ENCODE results near the gene GNB3. TPM values are rescaled to one million over a fixed set of nuclear protein-coding genes. Genes with fewer than 3 reads are reported as not detected.

The GNB3 gene
- total RNA-seq, 1 experiment from 2014 or later: not detected

DNA sequence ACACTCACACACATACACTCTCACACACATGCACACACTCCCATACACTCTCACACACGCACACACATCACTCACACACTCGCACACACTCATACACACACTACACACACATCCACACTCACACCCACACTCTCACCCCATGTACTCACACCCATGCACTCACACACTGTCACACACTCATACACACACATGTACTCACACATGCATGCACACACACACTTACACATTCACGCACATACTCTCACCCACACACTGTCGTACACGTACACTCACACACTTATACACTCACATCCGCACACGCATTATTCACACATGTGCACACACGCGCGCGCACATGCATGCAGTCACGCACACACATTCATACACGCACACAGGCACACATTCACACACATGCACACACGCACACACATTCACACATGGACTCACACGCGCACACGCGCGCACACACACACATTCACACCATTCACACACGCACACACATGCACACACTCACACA, 23.0 kb upstream of the GNB3 start:
- H3K4me1 Mint-ChIP-seq (ENCODE audit: low read depth, unreplicated experiment): no peaks in the 10 kb centered on the region
- peaks cover 92% of the 10 kb centered on the region for H3K27me3 Mint-ChIP-seq (ENCODE audit: unreplicated experiment)
- CTCF ChIA-PET: no interaction called here
- no peaks in the 10 kb centered on the region for H3K9me3 Mint-ChIP-seq (ENCODE audit: low read depth, unreplicated experiment)
- no TSS peak for BruUV-seq (replicated peaks)
- intact Hi-C loops (cut with micrococcal nuclease; ENCODE audit: unreplicated experiment): no loop called here
- no peak for DNase-seq
- no peak overlapping the region for H3K27ac Mint-ChIP-seq (ENCODE audit: unreplicated experiment)
- no peaks in the 10 kb centered on the region for H3K36me3 Mint-ChIP-seq (ENCODE audit: insufficient read depth, unreplicated experiment)
- H3K4me3 Mint-ChIP-seq (ENCODE audit: low read depth, unreplicated experiment): no peak overlapping the region
- TF ChIP-seq, protein P1, sequence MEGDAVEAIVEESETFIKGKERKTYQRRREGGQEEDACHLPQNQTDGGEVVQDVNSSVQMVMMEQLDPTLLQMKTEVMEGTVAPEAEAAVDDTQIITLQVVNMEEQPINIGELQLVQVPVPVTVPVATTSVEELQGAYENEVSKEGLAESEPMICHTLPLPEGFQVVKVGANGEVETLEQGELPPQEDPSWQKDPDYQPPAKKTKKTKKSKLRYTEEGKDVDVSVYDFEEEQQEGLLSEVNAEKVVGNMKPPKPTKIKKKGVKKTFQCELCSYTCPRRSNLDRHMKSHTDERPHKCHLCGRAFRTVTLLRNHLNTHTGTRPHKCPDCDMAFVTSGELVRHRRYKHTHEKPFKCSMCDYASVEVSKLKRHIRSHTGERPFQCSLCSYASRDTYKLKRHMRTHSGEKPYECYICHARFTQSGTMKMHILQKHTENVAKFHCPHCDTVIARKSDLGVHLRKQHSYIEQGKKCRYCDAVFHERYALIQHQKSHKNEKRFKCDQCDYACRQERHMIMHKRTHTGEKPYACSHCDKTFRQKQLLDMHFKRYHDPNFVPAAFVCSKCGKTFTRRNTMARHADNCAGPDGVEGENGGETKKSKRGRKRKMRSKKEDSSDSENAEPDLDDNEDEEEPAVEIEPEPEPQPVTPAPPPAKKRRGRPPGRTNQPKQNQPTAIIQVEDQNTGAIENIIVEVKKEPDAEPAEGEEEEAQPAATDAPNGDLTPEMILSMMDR (IDR thresholded peaks at IDR 0.05; ENCODE audit: unreplicated experiment): no peak

DNA sequence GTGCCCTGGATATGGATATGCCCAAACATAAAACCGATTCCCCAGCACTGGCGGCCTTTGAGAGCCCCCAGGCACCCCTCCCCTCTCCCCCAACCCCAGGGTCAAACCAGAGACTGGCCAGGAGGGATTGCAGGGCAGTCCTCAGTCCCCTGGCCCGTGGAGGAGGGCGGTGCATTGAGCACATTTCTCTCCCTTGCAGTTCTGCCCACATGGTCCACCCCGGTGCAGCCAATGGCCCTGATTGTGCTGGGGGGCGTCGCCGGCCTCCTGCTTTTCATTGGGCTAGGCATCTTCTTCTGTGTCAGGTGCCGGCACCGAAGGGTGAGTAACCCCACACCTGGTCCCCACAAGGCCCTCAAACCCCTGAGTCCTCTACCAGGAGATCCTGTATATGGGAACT, 22.5 kb upstream of the GNB3 start:
- Mint-ChIP-seq H3K9me3 (ENCODE audit: low read depth, unreplicated experiment) (no peaks in the 10 kb centered on the region), H3K4me3 (ENCODE audit: low read depth, unreplicated experiment) (no peak overlapping the region), H3K27me3 (ENCODE audit: unreplicated experiment) (peaks cover 97% of the 10 kb centered on the region), H3K4me1 (ENCODE audit: low read depth, unreplicated experiment) (no peaks in the 10 kb centered on the region), H3K27ac (ENCODE audit: unreplicated experiment) (no peak overlapping the region), H3K36me3 (ENCODE audit: insufficient read depth, unreplicated experiment) (no peaks in the 10 kb centered on the region)
- no peak for DNase-seq
- TF ChIP-seq, protein P1 (IDR thresholded peaks at IDR 0.05; ENCODE audit: unreplicated experiment): no peak
- intact Hi-C loops (cut with micrococcal nuclease; ENCODE audit: unreplicated experiment): no loop called here
- CTCF ChIA-PET: no interaction called here
- BruUV-seq (replicated peaks): no TSS peak

DNA sequence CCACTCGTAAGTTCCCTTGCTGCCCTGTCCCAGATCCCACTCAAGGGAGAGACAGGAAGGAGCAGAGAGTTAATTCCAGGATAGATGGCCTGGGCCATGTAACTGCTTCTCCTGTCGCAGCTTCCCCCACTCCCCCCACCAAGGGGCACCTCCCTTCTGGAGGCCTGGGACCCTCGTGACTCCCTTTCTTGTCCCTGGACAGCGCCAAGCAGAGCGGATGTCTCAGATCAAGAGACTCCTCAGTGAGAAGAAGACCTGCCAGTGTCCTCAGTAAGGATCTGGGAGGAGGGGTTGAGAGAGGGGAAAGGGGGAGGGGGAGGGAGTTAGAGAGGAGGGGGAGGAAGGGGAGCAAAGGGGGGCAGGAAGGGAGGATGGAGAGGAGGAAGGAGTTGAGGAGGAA, 22.1 kb upstream of the GNB3 start:
- BruUV-seq (replicated peaks): no TSS peak
- Mint-ChIP-seq H3K27me3 (ENCODE audit: unreplicated experiment) (peaks cover 98% of the 10 kb centered on the region), H3K36me3 (ENCODE audit: insufficient read depth, unreplicated experiment) (no peaks in the 10 kb centered on the region), H3K4me3 (ENCODE audit: low read depth, unreplicated experiment) (no peak overlapping the region), H3K9me3 (ENCODE audit: low read depth, unreplicated experiment) (no peaks in the 10 kb centered on the region), H3K27ac (ENCODE audit: unreplicated experiment) (no peak overlapping the region), H3K4me1 (ENCODE audit: low read depth, unreplicated experiment) (no peaks in the 10 kb centered on the region)
- TF ChIP-seq, protein P1 (IDR thresholded peaks at IDR 0.05; ENCODE audit: unreplicated experiment): no peak
- DNase-seq: no peak
- CTCF ChIA-PET: no interaction called here
- intact Hi-C loops (cut with micrococcal nuclease; ENCODE audit: unreplicated experiment): no loop called here

DNA sequence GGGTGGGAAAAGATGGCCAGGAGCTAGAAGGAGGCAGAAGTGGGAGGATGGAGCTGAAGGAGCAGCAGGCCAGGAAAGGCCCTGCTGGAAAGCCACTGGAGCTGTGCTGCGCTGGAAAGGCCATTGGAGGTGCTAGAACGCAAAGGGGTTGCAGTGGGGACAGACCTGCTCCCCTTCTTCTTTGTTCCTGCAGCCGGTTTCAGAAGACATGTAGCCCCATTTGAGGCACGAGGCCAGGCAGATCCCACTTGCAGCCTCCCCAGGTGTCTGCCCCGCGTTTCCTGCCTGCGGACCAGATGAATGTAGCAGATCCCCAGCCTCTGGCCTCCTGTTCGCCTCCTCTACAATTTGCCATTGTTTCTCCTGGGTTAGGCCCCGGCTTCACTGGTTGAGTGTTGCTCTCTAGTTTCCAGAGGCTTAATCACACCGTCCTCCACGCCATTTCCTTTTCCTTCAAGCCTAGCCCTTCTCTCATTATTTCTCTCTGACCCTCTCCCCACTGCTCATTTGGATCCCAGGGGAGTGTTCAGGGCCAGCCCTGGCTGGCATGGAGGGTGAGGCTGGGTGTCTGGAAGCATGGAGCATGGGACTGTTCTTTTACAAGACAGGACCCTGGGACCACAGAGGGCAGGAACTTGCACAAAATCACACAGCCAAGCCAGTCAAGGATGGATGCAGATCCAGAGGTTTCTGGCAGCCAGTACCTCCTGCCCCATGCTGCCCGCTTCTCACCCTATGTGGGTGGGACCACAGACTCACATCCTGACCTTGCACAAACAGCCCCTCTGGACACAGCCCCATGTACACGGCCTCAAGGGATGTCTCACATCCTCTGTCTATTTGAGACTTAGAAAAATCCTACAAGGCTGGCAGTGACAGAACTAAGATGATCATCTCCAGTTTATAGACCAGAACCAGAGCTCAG, 21.4 kb upstream of the GNB3 start:
- intact Hi-C loops (cut with micrococcal nuclease; ENCODE audit: unreplicated experiment): loop anchor here (10.0 kb wide), 1 partner anchor 205 kb away; no protein-coding TSS in a partner anchor
- Mint-ChIP-seq H3K4me3 (ENCODE audit: low read depth, unreplicated experiment) (no peak overlapping the region), H3K9me3 (ENCODE audit: low read depth, unreplicated experiment) (no peaks in the 10 kb centered on the region), H3K27ac (ENCODE audit: unreplicated experiment) (no peak overlapping the region), H3K27me3 (ENCODE audit: unreplicated experiment) (peaks cover 98% of the 10 kb centered on the region), H3K4me1 (ENCODE audit: low read depth, unreplicated experiment) (no peaks in the 10 kb centered on the region), H3K36me3 (ENCODE audit: insufficient read depth, unreplicated experiment) (no peaks in the 10 kb centered on the region)
- TF ChIP-seq, protein P1 (IDR thresholded peaks at IDR 0.05; ENCODE audit: unreplicated experiment): no peak
- no TSS peak for BruUV-seq (replicated peaks)
- no peak for DNase-seq
- CTCF ChIA-PET: interaction anchor here (0.6 kb wide), 1 partner anchor 10 kb away, joined by 4 read pairs; no protein-coding TSS in a partner anchor

Measured in Calu3 (cell line).